Measurements from ENCODE around the gene EIF5A.
A peak's percentile ranks its signal among the peaks of the same experiment; 100 is the strongest.

DNA sequence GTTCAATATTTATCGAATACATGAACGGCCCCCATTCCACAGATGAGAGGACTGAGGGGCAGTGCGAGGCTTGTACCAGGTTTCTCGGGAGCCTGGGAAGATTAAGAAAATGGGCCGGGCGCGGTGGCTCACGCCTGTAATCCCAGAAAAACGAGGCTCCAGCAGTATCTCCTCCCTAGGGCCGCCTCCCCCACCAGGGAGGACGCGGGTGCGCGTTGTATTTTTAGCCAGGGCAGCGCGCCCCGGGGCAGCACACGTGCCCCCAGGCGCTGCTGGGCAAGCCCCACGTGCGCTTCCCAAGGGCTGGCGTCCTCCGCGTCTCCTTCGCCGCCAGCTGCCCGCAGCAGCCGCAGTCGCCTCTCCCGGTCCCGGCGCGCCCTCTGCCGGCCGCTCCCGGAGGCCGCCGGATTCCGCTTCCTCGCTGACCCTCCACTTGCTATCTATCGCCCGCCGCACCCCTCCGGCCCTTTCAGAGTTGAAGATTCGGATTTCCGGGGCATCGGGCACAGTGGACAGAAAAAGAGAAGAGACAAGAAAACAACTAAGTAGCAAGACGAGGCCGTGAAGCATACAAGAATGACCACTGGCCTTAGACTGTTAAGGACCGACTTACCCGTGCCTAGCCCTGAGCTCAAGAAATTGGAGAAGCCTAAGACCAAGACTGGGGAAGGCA is 11.1 kb upstream of the EIF5A start:
- TF ChIP-seq CTCF (optimal IDR thresholded peaks at IDR 0.05 in 1 of 3, IDR thresholded peaks at IDR 0.05 in 1 of 3, conservative IDR thresholded peaks at IDR 0.05 in 1 of 3; ENCODE audit: extremely low read depth in 1 of 3, insufficient read depth in 2 of 3, low read length in 3 of 3), result peak; percentile 68 to 94 (median 83)
- no peak for TF ChIP-seq EZH2 (IDR thresholded peaks at IDR 0.05; ENCODE audit: low read length)

All from keratinocyte (primary cell).